ENCODE measurements around the gene FCSK. TPM values are rescaled to one million over a fixed set of nuclear protein-coding genes. Genes with fewer than 3 reads are reported as not detected.

Gene FCSK
- total and polyA plus RNA-seq, 2 of the 13 experiments (the other 11 are each of a cell fraction or from before 2014, with no cell fraction given), result 9.1 to 19.2 TPM

DNA sequence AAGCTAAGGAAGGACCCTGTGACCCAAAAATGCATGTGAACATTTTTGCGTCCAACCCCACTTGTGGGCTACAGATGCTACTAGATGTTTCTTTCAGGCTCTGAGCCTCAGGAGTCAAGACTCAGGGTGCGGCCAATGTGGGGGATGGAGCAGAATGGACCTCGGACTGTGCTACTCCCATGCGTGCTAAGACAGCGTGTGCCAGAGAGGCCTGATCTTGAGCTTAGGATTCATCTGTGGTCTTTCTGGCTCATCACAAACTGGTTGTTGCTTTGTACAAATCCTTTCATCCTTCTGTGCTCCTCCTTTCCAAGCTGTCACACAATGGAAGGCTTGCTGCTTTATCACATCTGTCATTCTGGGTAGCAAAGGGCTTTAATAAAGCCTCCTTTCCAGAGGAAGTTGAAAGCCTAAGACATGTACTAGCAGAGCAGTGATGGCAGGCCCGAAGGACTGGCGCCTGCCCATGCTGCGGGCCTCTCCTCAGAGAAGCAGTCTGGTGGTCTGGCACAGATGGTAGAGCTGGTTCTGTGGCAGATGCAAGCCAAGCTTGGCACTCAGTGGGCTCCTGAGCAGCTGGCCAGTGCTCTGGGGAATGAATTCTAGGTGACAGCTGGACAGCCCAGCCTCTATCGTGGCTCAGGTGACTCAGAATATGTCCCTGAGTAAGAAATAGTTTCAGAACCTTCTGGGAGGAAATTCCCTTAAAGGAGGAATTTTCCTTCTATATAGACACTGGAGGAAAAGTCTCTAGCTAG lies 41.2 kb downstream of the FCSK start:
- Histone ChIP-seq H3K79me2 (ENCODE audit: insufficient read depth, low read length) (no peaks in the 10 kb centered on the region), H3K9ac (ENCODE audit: insufficient read depth, low read depth, low read length) (no peak overlapping the region), H3K4me3 (replicated peaks in 1 of 3; ENCODE audit: insufficient read depth in 1 of 3, low read depth in 2 of 3, low read length in 3 of 3) (no peak overlapping the region), H2AFZ (ENCODE audit: low read length) (no peak overlapping the region), H4K20me1 (ENCODE audit: insufficient read depth, low read length) (no peaks in the 10 kb centered on the region), H3K27ac (ENCODE audit: extremely low read length, insufficient read depth, low read length) (no peak overlapping the region), H3K9me3 (ENCODE audit: low read length) (no peaks in the 10 kb centered on the region), H3K4me1 (ENCODE audit: insufficient read depth, low read length) (no peaks in the 10 kb centered on the region), H3K36me3 (replicated peaks in 1 of 2; ENCODE audit: control insufficient read depth in 1 of 2, insufficient read depth in 2 of 2, low read length in 2 of 2) (peaks cover 23 to 63% of the 10 kb centered on the region in 2 experiments), H3K27me3 (ENCODE audit: control insufficient read depth in 1 of 2, insufficient read depth in 2 of 2, low read length in 2 of 2) (no peaks in the 10 kb centered on the region), H3K4me2 (ENCODE audit: low read depth, low read length) (no peak overlapping the region)
- TF ChIP-seq ZBTB8A (CRISPR knock-in tag; IDR thresholded peaks at IDR 0.05; ENCODE audit: borderline replicate concordance, low read depth), result no peak
- WGBS (ENCODE audit: low lambda C conversion rate), result 91% methylated on average over 9 of the region's 9 CpGs
- in situ Hi-C loops (cut with HindIII; ENCODE audit: extremely low pct_ligation_motif_present, low pct_unique_long_range_greater_than_20kb), result no loop called here
- intact Hi-C loops (cut with micrococcal nuclease; ENCODE audit: unreplicated experiment), result no loop called here
- DNase-seq (ENCODE audit: low spot score) (no peak), ATAC-seq (no peak), FAIRE-seq (no peak)
- CTCF ChIA-PET (ENCODE audit: low intra/inter-chr PET ratio, low total read pairs), result no interaction called here
- BruUV-seq (replicated peaks), result no TSS peak
- POLR2A ChIA-PET, result no interaction called here

DNA sequence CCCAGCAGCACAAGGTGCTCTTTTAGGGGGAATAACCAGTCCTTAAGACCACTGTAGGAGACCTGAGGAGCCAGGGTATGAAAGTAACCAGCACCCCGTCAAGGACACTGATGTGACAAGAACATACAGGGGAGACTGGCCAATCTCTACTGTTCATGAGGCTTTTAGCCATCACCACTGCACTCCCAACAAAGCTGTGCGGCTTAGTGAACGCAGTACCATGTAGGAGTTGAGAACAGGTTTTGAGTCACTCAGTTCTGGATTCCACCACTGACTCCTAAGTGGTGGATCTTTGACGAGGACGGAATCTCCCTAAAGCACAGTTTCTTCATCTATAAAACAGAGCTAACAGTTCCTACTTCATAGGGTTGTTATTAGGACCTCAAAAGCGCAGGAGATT lies 42.1 kb downstream of the FCSK start:
- Histone ChIP-seq H3K4me1 (ENCODE audit: insufficient read depth, low read length) (no peaks in the 10 kb centered on the region), H2AFZ (ENCODE audit: low read length) (no peak overlapping the region), H3K27me3 (ENCODE audit: control insufficient read depth in 1 of 2, insufficient read depth in 2 of 2, low read length in 2 of 2) (no peaks in the 10 kb centered on the region), H3K9me3 (ENCODE audit: low read length) (no peaks in the 10 kb centered on the region), H3K4me2 (ENCODE audit: low read depth, low read length) (no peak overlapping the region), H3K36me3 (replicated peaks in 1 of 2; ENCODE audit: control insufficient read depth in 1 of 2, insufficient read depth in 2 of 2, low read length in 2 of 2) (peaks cover 22 to 67% of the 10 kb centered on the region in 2 experiments), H4K20me1 (ENCODE audit: insufficient read depth, low read length) (no peaks in the 10 kb centered on the region), H3K9ac (ENCODE audit: insufficient read depth, low read depth, low read length) (no peak overlapping the region), H3K27ac (ENCODE audit: extremely low read length, insufficient read depth, low read length) (no peak overlapping the region), H3K79me2 (ENCODE audit: insufficient read depth, low read length) (no peaks in the 10 kb centered on the region), H3K4me3 (replicated peaks in 1 of 3; ENCODE audit: insufficient read depth in 1 of 3, low read depth in 2 of 3, low read length in 3 of 3) (no peak overlapping the region)
- FAIRE-seq (no peak), DNase-seq (ENCODE audit: low spot score) (no peak), ATAC-seq (no peak; the same call in 2 of the 3 replicates)
- intact Hi-C loops (cut with micrococcal nuclease; ENCODE audit: unreplicated experiment), result no loop called here
- in situ Hi-C loops (cut with HindIII; ENCODE audit: extremely low pct_ligation_motif_present, low pct_unique_long_range_greater_than_20kb), result no loop called here
- over 99% methylated on average over 6 of the region's 6 CpGs for WGBS (ENCODE audit: low lambda C conversion rate)
- CTCF ChIA-PET (ENCODE audit: low intra/inter-chr PET ratio, low total read pairs), result no interaction called here
- POLR2A ChIA-PET, result no interaction called here
- BruUV-seq (replicated peaks), result no TSS peak
- TF ChIP-seq, protein P1, sequence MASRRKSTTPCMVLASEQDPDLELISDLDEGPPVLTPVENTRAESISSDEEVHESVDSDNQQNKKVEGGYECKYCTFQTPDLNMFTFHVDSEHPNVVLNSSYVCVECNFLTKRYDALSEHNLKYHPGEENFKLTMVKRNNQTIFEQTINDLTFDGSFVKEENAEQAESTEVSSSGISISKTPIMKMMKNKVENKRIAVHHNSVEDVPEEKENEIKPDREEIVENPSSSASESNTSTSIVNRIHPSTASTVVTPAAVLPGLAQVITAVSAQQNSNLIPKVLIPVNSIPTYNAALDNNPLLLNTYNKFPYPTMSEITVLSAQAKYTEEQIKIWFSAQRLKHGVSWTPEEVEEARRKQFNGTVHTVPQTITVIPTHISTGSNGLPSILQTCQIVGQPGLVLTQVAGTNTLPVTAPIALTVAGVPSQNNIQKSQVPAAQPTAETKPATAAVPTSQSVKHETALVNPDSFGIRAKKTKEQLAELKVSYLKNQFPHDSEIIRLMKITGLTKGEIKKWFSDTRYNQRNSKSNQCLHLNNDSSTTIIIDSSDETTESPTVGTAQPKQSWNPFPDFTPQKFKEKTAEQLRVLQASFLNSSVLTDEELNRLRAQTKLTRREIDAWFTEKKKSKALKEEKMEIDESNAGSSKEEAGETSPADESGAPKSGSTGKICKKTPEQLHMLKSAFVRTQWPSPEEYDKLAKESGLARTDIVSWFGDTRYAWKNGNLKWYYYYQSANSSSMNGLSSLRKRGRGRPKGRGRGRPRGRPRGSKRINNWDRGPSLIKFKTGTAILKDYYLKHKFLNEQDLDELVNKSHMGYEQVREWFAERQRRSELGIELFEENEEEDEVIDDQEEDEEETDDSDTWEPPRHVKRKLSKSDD (CRISPR knock-in tag; IDR thresholded peaks at IDR 0.05; ENCODE audit: low read depth), result no peak
- TF ChIP-seq ZSCAN21 (CRISPR knock-in tag; IDR thresholded peaks at IDR 0.05; ENCODE audit: borderline replicate concordance), result no peak
- TF ChIP-seq ZNF670 (CRISPR knock-in tag; IDR thresholded peaks at IDR 0.05; ENCODE audit: borderline replicate concordance), result no peak
- TF ChIP-seq SMYD3 (CRISPR knock-in tag; IDR thresholded peaks at IDR 0.05), result no peak
- TF ChIP-seq, protein P2, sequence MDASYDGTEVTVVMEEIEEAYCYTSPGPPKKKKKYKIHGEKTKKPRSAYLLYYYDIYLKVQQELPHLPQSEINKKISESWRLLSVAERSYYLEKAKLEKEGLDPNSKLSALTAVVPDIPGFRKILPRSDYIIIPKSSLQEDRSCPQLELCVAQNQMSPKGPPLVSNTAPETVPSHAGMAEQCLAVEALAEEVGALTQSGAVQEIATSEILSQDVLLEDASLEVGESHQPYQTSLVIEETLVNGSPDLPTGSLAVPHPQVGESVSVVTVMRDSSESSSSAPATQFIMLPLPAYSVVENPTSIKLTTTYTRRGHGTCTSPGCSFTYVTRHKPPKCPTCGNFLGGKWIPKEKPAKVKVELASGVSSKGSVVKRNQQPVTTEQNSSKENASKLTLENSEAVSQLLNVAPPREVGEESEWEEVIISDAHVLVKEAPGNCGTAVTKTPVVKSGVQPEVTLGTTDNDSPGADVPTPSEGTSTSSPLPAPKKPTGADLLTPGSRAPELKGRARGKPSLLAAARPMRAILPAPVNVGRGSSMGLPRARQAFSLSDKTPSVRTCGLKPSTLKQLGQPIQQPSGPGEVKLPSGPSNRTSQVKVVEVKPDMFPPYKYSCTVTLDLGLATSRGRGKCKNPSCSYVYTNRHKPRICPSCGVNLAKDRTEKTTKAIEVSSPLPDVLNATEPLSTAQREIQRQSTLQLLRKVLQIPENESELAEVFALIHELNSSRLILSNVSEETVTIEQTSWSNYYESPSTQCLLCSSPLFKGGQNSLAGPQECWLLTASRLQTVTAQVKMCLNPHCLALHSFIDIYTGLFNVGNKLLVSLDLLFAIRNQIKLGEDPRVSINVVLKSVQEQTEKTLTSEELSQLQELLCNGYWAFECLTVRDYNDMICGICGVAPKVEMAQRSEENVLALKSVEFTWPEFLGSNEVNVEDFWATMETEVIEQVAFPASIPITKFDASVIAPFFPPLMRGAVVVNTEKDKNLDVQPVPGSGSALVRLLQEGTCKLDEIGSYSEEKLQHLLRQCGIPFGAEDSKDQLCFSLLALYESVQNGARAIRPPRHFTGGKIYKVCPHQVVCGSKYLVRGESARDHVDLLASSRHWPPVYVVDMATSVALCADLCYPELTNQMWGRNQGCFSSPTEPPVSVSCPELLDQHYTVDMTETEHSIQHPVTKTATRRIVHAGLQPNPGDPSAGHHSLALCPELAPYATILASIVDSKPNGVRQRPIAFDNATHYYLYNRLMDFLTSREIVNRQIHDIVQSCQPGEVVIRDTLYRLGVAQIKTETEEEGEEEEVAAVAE (CRISPR knock-in tag; IDR thresholded peaks at IDR 0.05; ENCODE audit: borderline replicate concordance), result no peak
- TF ChIP-seq REPIN1 (CRISPR knock-in tag; IDR thresholded peaks at IDR 0.05; ENCODE audit: borderline replicate concordance, low read depth), result no peak
- TF ChIP-seq ZNF17 (CRISPR knock-in tag; IDR thresholded peaks at IDR 0.05), result no peak
- TF ChIP-seq KLF15 (CRISPR knock-in tag; IDR thresholded peaks at IDR 0.05; ENCODE audit: borderline replicate concordance), result no peak
- no peak for TF ChIP-seq SATB2 (CRISPR knock-in tag; IDR thresholded peaks at IDR 0.05)
- no peak for TF ChIP-seq MED1 (CRISPR knock-in tag; IDR thresholded peaks at IDR 0.05)

Measured in HepG2 (cell line).